GM12878 (cell line): ENCODE results near the gene CCDC177. TPM values are rescaled to one million over a fixed set of nuclear protein-coding genes. Genes with fewer than 3 reads are reported as not detected.

Source experiments
- ATAC-seq: fragments of 200-7000 bp; cut with Tn5 transposase; 3 replicates; pipeline ENCODE4 v1.9.1; 2020; ENCODE audit warnings: mild to moderate bottlenecking, moderate library complexity
- BruUV-seq: library from RNA; stranded (reverse); fragments of 400-500 nt; replicated peaks from 2 replicates; lab custom pipeline; 2021; lab: Mats Ljungman, UMichigan
- CTCF ChIA-PET: fragments of 300-600 bp; sonication (Branson Sonifier 250); formaldehyde crosslinking; extraction: SDS; loops from one replicate; lab custom pipeline; 2021; ENCODE audit warnings: inconsistent platforms; lab: Yijun Ruan, JAX
- POLR2A ChIA-PET: fragments of 350-600 bp; formaldehyde crosslinking; extraction: SDS; loops from one replicate; lab custom pipeline; 2021; ENCODE audit warnings: inconsistent platforms; lab: Charles Lee
- RAD21 ChIA-PET: fragments of 300-600 bp; sonication (Branson Sonifier 250); formaldehyde crosslinking; loops from one replicate; lab custom pipeline; 2023; ENCODE audit warnings: antibody characterized with exemption; ENCODE audit not compliant: unreplicated experiment; lab: Charles Lee
- SMC1A ChIA-PET: fragments of 300-600 bp; sonication (Branson Sonifier 250); formaldehyde crosslinking; loops from one replicate; lab custom pipeline; 2023; ENCODE audit not compliant: unreplicated experiment, uncharacterized antibody; lab: Charles Lee
- DNase-seq: peaks from one replicate; pipeline ENCODE4 v3.0.0-alpha.2; 2011; ENCODE audit warnings: low read depth, low spot score
- FAIRE-seq: peaks from 3 replicates; lab custom pipeline; 2011; peaks lifted over from hg19 to GRCh38; lab: Jason Lieb, UNC
- H2AFZ ChIP-seq: 2 replicates; pipeline ENCODE4 v1.6.0; 2011; ENCODE audit warnings: low read depth, low read length, control low read depth; ENCODE audit not compliant: control insufficient read depth
- H3K27ac ChIP-seq: 2 replicates; pipeline ENCODE4 v1.5.1; 2011; ENCODE audit warnings: control low read depth; ENCODE audit not compliant: control insufficient read depth, insufficient read depth
- H3K27me3 ChIP-seq, 2 experiments: replicated peaks in 1 of 2; 2 replicates each; pipeline versions ENCODE4 v1.6.0 to v1.6.1; 2011; ENCODE audit warnings: low read length in 1 of 2; ENCODE audit not compliant: control insufficient read depth in 2 of 2, insufficient read depth in 2 of 2
- H3K36me3 ChIP-seq, 2 experiments: 2 replicates each; pipeline ENCODE4 v1.5.1; 2011; ENCODE audit warnings: low read length in 1 of 2; ENCODE audit not compliant: control insufficient read depth in 2 of 2, insufficient read depth in 2 of 2
- H3K4me1 ChIP-seq: 2 replicates; pipeline ENCODE4 v1.6.1; 2011; ENCODE audit warnings: mild to moderate bottlenecking, low read length, moderate library complexity, mixed read lengths; ENCODE audit not compliant: control insufficient read depth, insufficient read depth
- H3K4me2 ChIP-seq: 2 replicates; pipeline ENCODE4 v1.6.0; 2011; ENCODE audit warnings: control low read depth; ENCODE audit not compliant: control insufficient read depth, insufficient read depth
- H3K4me3 ChIP-seq: fragments of 200-600 bp; sonication (generic); 2 replicates; pipeline ENCODE4 v1.5.1; 2016
- H3K79me2 ChIP-seq: 2 replicates; pipeline ENCODE4 v1.6.0; 2011; ENCODE audit warnings: low read length; ENCODE audit not compliant: control insufficient read depth, insufficient read depth
- H3K9ac ChIP-seq: 2 replicates; pipeline ENCODE4 v1.8.0; 2011; ENCODE audit warnings: low read length, control low read depth, mixed read lengths; ENCODE audit not compliant: control insufficient read depth, insufficient read depth
- H3K9me3 ChIP-seq: replicated peaks from 3 replicates; pipeline ENCODE4 v1.5.1; 2011; ENCODE audit warnings: mild to moderate bottlenecking, low read length; ENCODE audit not compliant: control insufficient read depth, insufficient read depth
- H4K20me1 ChIP-seq: 2 replicates; pipeline ENCODE4 v1.6.0; 2011; ENCODE audit not compliant: control insufficient read depth, insufficient read depth
- IRF3 ChIP-seq: fragments of 450-650 bp; IDR thresholded peaks from 2 replicates; pipeline ENCODE4 v1.6.1; 2014; ENCODE audit warnings: mild to moderate bottlenecking
- RELB ChIP-seq: fragments of 450-650 bp; IDR thresholded peaks from 2 replicates; pipeline ENCODE4 v1.6.1; 2017; ENCODE audit warnings: low read depth, mild to moderate bottlenecking, moderate library complexity
- REST ChIP-seq: IDR thresholded peaks from 2 replicates; pipeline ENCODE4 v1.6.1; 2012; ENCODE audit warnings: mild to moderate bottlenecking, low read depth, low read length
- SUPT20H ChIP-seq: IDR thresholded peaks from 2 replicates; pipeline ENCODE4 v1.6.1; 2011; ENCODE audit warnings: low read depth, mild to moderate bottlenecking, low read length, moderate library complexity, borderline replicate concordance; ENCODE audit not compliant: control insufficient read depth
- ZNF217 ChIP-seq: fragments of 450-650 bp; IDR thresholded peaks from 2 replicates; pipeline ENCODE4 v1.6.1; 2017; ENCODE audit warnings: antibody characterized with exemption, mild to moderate bottlenecking
- ZSCAN29 ChIP-seq: fragments of 450-650 bp; IDR thresholded peaks from 2 replicates; pipeline ENCODE4 v1.6.1; 2017; ENCODE audit warnings: mild to moderate bottlenecking, moderate library complexity
- WGBS: methylation state at CpG from one replicate; pipeline ENCODE4 v1.1.6; 2016; ENCODE audit warnings: low lambda C conversion rate; ENCODE audit not compliant: insufficient replicate concordance, insufficient coverage; ENCODE audit errors: missing lambda C conversion rate; 5-methylcytosine and 5-hydroxymethylcytosine counted together
- in situ Hi-C: fragments of 300-500 bp; cut with MboI; formaldehyde crosslinking; loops from 9 replicates; pipeline ENCODE4 v1.14.3; 2018; ENCODE audit warnings: mixed read lengths
- intact Hi-C: fragments of 100-400 bp; cut with micrococcal nuclease; formaldehyde crosslinking; loops from one replicate; pipeline ENCODE4 v1.14.2; 2022; ENCODE audit not compliant: unreplicated experiment
- polyA plus RNA-seq, 11 experiments: library from polyadenylated mRNA; depleted of rRNA in 4 of 11; unstranded in 6 of 11; stranded (reverse) in 5 of 11; fragments of >200 nt; fragmentation: Nextera tagmentation in 4 of 11; fragmentation: Illumina TruSeq in 1 of 11; extraction: Ambion mirVana in 4 of 11; extraction: Trizol in 1 of 11; gene quantifications; 1 replicate in 1 of 11; 2 replicates in 10 of 11; pipeline versions ENCODE4 v1.2.1 to v1.2.3, GENCODE V29; 2011 to 2016; ENCODE audit warnings: inconsistent platforms in 2 of 11, missing spikeins in 2 of 11, low read depth in 1 of 11
- total RNA-seq, 4 experiments: library from RNA; depleted of rRNA in 3 of 4; stranded (reverse); fragments of >200 nt in 3 of 4; fragmentation: Illumina TruSeq in 1 of 4; extraction: Trizol in 1 of 4; gene quantifications; 2 replicates each; pipeline versions ENCODE4 v1.2.1 to v1.2.3, GENCODE V29; 2013 to 2021

CCDC177 gene
- total and polyA plus RNA-seq, 10 of the 15 experiments (the other 5 are each of a cell fraction or from before 2014, with no cell fraction given) = not detected

- in situ Hi-C loops (no loop called here), intact Hi-C loops (loop anchor here (10.0 kb wide), 1 partner anchor 95 kb away; no protein-coding TSS in a partner anchor)
- Histone ChIP-seq H3K4me2 (no peak overlapping the region), H2AFZ (no peak overlapping the region), H3K9me3 (no peaks in the 10 kb centered on the region; the same call in 2 of the 3 replicates), H3K36me3 (no peaks in the 10 kb centered on the region), H3K4me1 (no peaks in the 10 kb centered on the region), H3K27ac (no peak overlapping the region), H3K4me3 (no peak overlapping the region)
- no TSS peak for BruUV-seq
- ATAC-seq = no peak
- 20% methylated on average over 2 of the region's 2 CpGs for WGBS
- no peak for DNase-seq
- POLR2A ChIA-PET = no interaction called here
- FAIRE-seq = no peak
- TF ChIP-seq IRF3 = no peak
- no peak for TF ChIP-seq ZSCAN29
- TF ChIP-seq RELB = no peak
- TF ChIP-seq, all 136 proteins: peak for 0
- RAD21 ChIA-PET = no interaction called here
- H3K27me3 ChIP-seq = peaks cover 13 to 16% of the 10 kb centered on the region in 2 experiments
- SMC1A ChIA-PET = interaction anchor here (1.4 to 1.6 kb wide), 2 partner anchors 159 to 328 kb away, joined by 3 to 6 read pairs; no protein-coding TSS in a partner anchor
- CTCF ChIA-PET = interaction anchor here (1.1 kb wide), 1 partner anchor 327 kb away, joined by 4 read pairs; no protein-coding TSS in a partner anchor
- no peaks in the 10 kb centered on the region for H4K20me1 ChIP-seq
- H3K79me2 ChIP-seq = no peaks in the 10 kb centered on the region
- H3K9ac ChIP-seq = no peak overlapping the region
These were observed 4.8 kb downstream of the CCDC177 start for GRCh38 chr14:69569859-69570258.

- POLR2A ChIA-PET = no interaction called here
- CTCF ChIA-PET = no interaction called here
These were observed 7.1 kb downstream of the CCDC177 start for GRCh38 chr14:69567563-69567962.

More at GRCh38 chr14:69567563-69567962, 7.1 kb downstream of the CCDC177 start:
- no peaks in the 10 kb centered on the region for H4K20me1 ChIP-seq
- H3K79me2 ChIP-seq = no peaks in the 10 kb centered on the region
- no peaks in the 10 kb centered on the region; the same call in 2 of the 3 replicates for H3K9me3 ChIP-seq
- H3K27me3 ChIP-seq = peaks cover 4% of the 10 kb centered on the region in 2 experiments
- 42% methylated on average over 5 of the region's 5 CpGs for WGBS
- H2AFZ ChIP-seq = no peak overlapping the region
- DNase-seq = no peak
- no peaks in the 10 kb centered on the region for H3K36me3 ChIP-seq
- no peaks in the 10 kb centered on the region for H3K4me1 ChIP-seq
- no peak overlapping the region for H3K4me2 ChIP-seq
- no peak overlapping the region for H3K4me3 ChIP-seq
- H3K27ac ChIP-seq = no peak overlapping the region
- H3K9ac ChIP-seq = no peak overlapping the region
- FAIRE-seq = no peak
- SMC1A ChIA-PET = no interaction called here
- no peak for TF ChIP-seq ZNF217
- peak; percentile 22; the same call in 1 of the 2 replicates for TF ChIP-seq REST
- no peak for TF ChIP-seq SUPT20H
- TF ChIP-seq, all 136 proteins: peak for 1
- in situ Hi-C loops = no loop called here
- ATAC-seq = no peak
- intact Hi-C loops = no loop called here
- no TSS peak for BruUV-seq
- RAD21 ChIA-PET = interaction anchor here (0.9 kb wide), 1 partner anchor 18 kb away, joined by 4 read pairs; no protein-coding TSS in a partner anchor
